GM18520 (cell line): Measurements from ENCODE around the gene LAPTM4A.
"Not testable (repeated sequence)": the region's sequence is repeated elsewhere in the genome, so short reads cannot be mapped to it uniquely, and the experiment has no call there.

Experiments
- ATAC-seq: cut with Tn5 transposase; IDR thresholded peaks from one replicate; pipeline ENCODE4 v1.9.1; 2021; ENCODE audit not compliant: unreplicated experiment

The LAPTM4A gene

DNA sequence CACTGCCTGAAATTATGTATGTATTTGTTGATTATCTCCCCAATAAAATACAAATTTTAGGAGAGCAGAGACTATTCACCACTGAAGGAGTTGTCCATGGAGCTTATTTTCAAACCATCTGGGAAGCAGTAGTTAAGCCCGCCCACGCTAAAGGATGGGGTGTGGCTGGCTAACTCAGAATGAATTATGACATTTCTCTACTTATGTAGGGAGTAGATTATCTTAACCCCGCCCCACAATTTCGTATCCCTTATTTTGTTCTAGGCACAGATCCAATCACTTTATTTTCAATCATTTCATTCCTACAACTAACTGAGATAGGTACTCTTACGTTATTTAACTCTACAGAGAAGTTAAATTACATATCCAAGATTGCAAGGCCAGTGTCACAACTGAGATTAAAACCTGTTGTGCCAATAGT lies 1.4 kb upstream of the LAPTM4A start:
- no peak for ATAC-seq

DNA sequence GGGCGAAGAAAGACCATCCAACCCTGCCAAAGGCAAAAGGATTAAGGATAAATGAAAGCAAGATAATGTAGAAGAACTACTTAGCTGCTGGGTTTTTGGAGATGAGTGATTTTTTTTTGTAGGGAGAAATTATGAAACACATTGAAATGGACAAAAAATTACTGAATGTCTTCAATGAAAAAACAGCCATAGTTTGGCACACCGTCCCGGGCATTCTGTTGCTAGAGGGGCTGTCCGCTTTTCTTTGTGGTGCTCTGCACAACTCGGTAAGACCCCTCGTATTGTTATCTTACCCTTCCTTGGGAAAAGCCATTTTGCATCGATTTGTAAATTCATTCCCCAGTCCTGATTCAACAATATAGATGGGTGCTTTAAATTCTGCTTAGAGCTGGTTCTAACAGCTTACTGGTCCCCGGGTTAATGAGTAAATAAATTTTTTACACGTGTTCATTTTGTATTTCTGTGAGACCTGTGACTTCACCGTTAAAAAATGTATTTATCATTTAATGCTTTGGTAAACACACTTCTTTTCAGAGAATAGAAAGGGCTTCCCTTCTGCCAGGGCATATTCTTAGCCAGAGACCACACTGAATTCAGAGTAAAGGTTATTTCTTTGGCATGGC lies 912 bp upstream of the LAPTM4A start:
- ATAC-seq, result no peak

DNA sequence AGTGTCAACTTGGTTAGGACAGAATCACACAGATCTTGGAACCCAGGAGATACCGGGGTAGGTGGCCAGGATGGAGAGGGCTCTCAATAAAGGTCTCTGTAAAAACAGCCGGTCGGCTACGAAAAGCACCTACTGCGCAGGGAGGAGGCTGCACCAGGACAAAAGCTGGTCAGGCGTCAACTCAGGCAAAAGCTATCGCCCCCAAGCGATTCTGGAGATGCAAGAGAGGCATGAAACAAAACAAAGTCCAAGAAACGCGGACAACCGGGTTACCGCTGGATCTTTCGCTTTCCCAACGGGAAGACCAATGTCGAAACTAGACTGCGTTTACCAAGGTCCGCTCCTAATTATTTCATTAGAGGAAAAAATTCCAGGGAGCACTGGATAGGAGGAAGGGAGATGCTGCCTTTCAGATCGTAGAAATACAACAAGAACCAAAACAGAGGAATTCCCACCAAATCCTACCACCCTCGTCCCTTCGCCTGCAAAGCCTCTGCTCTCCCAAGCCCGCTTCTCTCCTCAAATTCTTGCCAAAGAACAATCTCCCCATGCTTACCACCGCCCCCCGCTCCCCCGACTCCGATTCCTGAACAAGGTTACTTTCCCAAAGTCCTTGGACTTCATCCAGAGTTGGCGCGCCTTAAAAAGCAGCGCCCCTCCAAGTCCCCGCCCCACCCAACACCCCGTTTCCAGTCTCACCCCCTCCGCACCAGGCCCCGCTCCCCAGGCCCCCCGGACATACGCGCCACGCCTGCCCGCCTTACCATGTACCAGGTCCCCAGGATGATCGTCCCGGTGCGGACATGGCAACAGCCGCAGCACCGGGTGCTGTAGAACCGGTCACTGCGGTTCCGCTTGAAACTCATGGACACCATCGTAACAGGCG lies 539 bp downstream of the LAPTM4A start:
- ATAC-seq, result no peak

DNA sequence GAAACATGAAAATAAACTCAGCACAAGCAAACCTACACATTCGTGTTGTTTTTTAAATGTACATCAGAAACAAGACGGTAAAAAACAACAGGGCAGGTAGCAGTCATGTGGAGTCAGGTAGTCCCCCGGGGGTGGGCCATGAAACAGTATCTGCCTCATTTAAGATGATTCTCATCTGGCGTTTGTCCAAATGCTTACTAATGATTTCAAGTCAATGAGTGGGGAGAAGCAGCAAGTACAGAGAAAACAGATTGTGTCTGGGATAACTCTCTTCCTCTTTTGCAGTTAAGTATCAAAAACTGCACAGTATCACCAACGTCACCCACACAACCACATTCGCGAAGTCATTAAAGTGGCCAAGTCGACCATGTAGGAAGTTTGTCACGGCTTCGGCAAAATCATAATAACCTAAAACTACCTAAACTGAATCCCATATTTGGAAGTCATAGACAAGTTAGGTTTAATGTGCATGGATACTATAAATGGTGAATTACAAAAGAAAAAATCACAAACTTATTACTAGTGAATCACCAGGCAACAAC lies 1.3 kb downstream of the LAPTM4A start:
- ATAC-seq, result no peak

DNA sequence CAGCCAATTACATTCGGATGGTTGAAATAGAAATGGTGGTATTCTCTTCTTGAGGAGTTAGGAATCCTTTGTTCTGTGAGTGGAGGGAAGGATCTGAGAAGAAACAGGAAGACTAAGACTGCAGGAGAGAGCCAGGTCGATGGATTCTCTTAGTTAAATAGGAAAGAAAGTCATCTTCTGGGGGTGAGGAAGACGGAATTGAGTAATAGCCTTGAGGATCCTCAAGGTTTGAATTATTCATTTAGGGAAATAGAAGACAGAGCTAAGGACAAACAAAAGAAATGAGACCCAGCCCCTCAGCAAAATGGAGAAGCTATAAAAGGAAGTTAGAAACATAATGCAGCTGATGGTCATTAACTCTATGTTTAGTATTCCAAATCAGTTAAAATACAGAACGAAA lies 1.8 kb downstream of the LAPTM4A start:
- no peak for ATAC-seq

DNA sequence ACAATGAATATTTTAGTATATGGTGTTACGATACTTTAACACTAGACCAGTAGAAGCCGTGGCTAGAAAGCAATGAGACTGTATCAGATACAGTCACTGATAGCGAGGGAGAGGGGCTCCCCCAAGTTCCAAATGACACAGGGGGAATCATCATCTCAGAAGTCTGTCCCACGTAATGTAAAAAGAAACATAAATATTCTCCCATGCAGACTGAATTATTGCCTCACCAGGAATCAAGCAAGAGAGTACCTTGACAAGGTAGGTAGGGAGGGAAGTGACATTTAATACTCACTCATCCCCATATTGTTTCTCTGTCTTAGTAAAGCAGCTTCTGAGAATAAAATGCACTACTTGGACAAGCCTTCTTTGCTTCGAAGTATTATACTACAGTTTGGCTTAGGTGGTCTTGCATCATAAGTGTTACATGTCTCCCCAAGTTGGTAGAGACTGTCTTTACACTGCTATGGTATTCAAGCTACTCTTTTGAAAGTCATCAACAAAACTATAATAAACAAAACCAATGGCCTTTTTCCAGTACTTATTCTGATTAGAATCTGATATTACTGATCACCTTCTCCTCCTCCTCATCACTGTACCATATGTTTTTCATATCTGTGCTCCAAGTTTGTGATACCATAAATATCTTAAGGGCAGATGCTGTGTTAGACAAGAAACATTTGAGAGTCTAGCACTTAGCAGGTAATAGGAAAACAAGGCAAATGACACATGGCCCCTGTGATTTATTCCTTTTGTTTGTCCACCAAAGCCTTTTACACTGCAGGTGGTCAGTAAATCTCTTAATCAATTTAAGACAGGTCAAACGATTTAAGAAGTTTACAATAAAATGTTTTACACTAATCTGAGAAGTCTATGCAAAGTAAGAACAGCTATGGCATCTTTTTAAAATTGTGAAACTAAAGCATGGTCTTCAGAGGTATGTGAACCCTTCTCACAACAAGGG lies 2.7 kb downstream of the LAPTM4A start:
- ATAC-seq, result no peak

DNA sequence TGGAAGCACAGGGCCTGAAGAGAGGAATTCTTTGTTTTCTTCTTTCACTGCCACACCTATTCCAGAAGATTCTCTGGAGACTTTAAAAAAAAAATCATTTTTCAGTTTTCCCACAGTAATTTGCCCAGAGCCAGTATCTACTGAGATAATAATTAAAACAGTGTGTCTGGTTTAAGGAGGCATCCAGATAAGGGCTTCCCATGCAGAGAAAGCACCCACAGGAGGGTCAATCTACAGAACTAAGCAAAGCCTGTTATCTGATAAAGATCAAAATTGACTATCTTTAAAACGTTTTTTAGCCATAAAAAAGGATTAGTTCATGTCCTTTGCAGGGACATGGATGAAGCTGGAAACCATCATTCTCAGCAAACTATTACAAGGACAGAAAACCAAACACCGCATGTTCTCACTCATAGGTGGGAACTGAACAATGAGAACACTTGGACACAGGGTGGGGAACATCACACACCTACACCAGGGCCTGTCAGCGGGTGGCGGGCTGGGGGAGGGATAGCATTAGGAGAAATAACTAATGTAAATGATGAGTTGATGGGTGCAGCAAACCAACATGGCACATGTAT lies 5.6 kb downstream of the LAPTM4A start:
- not testable (repeated sequence) for ATAC-seq

DNA sequence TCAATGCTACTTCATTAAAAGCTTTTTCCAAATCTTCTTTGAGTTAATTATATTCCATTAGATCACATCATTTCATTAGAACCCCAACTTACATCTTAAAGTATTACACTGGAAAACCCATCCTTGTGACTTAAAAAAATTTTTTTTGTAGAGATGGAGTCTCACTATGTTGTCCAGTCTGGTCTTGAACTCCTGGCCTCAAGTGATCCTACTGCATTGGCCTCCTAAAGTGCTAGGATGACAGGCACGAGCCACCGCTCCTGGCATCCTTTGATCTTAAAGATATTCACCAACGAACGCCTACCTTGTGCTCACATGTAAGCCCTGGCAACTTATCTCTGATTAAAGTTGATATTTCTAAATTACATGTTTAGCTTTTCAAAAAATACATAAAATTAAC lies 6.7 kb downstream of the LAPTM4A start:
- no peak for ATAC-seq

DNA sequence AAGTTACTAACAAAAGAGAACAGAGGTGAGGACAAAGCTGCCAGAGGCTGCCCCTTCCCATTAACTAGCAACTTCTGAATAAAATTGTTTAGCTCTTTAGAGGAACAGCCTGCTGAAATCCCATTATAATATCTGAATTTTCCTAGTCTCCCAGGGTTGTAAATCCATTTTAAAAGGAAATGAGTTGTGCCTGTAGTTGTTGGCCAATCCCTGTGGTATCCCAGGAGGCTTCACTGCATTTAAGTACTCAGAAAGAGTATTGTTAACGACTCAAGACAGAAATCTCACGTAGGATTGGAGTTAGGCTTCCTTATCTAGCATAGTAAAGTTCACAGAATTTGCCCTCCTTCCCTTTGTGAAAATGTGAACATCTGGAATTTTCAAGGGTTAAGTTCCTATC lies 8.9 kb downstream of the LAPTM4A start:
- ATAC-seq, result no peak

DNA sequence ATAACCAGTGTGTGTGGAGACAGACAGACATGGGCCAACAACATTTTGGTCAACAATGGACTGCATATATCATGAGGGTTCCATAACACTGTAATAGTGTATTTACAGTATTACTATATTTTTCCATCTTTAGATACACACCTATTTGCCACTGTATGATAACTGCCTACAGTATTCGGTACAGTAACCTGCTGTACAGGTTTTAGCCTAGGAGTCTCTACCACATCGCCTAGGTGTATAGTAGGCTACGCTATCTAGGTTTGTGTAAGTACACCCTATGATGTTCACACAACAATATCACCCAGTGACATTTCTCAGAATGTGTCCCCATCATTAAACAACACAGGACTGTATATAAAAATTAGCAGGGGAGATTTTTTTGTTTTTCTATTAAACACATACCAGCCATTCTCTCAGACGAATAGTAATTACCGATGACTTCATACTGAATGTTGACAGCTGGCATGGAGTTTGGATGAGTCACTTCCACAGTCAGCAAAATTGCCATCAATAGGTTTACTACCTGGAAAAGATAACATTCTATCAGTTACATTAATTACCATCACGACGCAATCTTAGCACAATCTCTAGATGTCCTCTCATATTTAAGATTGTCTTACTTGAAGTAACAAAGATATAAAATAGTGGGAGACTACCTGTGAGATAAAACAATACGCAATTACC lies 10.8 kb downstream of the LAPTM4A start:
- ATAC-seq, result no peak

DNA sequence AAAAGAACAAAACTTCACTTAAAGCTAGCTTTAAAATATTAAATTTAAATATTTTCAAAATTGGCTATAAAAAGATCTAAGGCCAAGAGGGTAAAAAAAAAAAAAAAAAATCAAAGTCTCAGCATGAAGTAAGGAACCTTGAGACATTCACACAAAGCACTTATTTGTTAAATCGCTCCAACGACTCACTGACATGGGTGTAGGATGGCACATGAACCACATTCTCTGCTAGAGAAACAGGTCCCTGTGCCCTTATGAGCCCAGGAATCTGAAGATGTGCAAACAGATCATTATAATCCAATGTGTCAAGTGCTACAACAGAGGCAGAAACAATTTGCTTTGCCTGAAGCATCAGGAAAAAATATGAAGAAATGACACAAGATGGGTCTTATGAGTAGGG lies 13.8 kb downstream of the LAPTM4A start:
- no peak for ATAC-seq

DNA sequence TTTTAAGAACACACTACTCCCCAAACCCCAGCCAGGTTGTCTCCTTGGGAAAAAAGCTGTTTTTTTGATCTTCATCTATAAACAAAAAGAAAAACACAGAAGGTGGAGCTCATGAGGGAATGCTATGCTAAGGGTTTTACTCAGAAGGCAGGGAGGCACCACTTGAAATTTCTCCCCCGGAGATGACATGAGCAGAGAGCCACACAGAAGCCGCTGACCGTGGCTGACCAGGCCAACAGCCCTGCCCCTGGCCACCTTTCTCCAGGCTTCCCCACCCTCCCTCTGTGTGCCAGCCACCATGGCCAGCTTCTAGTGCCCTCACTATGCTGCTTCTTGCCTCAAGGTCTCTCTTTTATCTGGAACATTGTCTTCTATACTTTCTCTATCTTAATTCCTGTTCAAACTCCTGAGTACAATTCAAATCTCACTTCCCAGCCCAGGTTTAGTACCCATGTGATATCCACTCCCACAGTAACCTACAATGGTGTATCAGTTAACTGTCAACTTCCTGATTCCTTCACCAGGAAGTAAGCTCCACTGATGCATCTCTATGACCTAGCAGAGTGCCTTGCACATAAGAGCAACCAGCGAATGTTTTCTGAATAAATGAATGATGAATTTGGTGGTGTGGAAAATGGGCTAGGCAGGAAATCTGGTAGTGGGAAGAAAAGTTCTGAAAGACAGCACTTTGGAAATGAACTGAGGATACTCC lies 15.3 kb downstream of the LAPTM4A start:
- no peak for ATAC-seq

DNA sequence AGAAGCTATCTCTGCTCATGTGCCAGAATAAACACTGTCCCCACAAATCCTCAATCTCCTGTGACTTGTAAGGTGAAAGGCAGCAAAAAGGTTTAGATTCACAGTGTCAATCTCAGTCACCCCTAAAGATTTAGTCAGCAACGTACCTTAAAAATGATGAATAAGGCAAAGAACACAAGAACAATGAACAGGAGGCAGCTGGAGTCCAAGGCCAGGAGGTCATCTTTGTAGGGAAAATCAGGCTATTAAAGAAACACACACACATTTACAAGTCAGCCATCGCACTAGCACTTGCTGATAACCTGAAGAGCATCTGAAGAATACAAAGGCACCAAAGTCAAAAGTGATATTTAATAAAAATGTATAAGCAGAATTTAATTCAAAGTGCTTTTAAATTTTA lies 16.6 kb downstream of the LAPTM4A start:
- ATAC-seq, result no peak

DNA sequence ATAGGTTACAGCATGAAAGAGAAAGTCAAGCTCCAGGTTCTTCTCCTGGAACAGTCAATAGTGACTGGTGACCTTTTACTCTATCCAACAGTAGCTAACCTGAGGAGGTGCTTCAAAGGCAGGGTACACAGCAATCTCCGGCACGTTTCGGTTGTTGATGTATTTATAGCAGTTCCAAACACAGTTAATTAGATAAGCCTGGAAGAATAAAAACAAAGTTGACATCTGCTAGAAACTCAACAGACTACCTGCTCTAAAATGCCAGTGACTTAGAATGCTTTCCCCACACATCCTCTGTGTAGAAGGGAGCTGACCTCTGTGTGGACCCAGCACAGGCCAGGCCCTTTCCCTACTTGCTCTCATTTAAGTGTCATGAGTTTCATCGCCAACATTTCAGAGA lies 17.2 kb downstream of the LAPTM4A start:
- no peak for ATAC-seq

DNA sequence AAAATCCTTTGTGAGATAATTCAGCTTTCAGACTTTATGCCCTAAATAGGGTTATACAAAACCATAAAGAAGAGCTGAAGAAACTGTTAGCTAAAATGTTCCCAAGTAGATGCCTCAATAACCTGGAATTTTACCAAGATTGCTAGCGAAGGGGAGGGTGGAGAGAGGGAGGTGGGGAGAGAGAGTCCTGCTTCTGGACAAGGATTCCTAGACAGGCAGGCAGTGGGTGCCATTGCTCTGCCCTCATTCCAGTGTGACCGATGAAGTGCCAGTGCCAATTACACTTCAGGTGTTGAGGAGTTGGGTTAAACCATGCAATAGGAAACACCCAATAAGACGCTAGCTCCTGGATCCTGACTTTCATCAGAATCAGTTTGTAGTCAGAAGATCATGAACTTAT lies 18.1 kb downstream of the LAPTM4A start:
- no peak for ATAC-seq

DNA sequence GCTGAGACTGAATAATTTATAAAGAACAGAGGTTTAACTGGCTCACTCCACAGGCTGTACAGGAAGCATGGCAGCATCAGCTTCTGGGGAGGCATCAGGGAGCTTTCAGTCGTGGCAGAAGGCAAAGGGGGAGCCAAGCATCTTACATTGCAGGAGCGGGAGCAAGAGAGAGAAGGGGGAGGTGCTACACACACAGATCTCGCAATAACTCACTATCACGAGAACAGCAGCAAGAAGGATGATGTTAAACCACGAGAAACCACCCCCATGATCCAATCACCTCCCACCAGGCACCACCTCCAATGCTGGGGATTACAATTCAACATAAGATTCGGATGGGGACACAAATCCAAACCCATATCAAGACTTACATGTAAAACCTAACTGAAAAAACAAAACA lies 21.2 kb downstream of the LAPTM4A start:
- ATAC-seq, result no peak

DNA sequence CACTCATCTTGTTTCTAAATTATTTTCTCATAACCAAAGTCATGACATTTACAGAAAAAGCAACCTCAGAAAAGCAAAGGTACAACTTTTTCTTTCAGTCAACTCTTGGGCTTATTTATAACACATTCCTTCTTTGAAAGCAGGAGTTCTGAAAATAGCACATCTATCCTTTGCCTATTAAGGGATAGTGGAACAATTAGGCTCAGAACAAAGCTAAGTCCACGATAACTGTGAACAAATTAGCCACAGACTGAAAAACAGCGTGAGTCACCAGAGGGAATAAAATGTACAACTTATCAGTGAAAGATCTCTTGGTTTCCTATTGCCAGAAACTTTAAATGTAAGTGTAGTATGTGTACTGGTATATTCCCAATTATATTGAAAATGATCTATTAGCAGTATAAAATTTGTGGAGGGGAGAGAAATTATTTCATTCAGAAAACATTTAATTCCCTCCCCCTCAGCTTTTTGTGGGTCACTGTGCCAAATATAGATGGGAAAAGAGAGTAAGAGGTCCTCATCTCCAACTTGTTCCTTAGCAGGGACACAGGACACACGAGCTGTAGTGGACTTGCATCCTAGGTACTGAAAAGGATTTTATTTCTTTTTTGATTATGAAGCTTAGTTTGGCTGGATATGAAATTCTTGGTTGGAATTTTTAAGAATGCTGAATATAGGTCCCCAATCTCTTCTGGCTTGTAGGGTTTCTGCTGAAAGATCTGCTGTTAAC lies 23.6 kb downstream of the LAPTM4A start:
- ATAC-seq, result no peak

DNA sequence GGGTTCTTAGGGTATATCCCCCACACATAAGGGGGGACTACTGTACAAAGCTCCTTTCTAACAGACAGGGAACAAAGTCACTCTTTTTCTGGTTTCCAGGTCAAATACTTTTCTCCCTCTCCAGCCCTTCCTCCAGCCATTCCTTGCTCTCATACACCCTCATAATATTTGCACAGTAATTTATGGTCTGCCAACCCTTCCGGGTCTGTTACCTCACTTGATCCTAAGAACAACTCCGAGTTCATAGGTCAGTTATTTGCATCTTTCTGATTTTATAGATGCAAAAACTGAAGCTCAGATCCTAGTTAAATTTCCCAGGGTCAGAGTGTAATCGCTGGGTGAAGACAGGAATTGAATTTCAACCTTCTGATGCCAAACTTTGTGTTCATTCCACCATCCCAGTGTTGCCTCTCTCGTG lies 24.2 kb downstream of the LAPTM4A start:
- ATAC-seq, result no peak
